WTC11 (cell line): Measurements from ENCODE around the gene ZFP92. TPM values are rescaled to one million over a fixed set of nuclear protein-coding genes. Genes with fewer than 3 reads are reported as not detected.

Experiments
- ATAC-seq: fragments of 200-7000 bp; cut with Tn5 transposase; 2 replicates; pipeline ENCODE4 v1.10.0; 2021; ENCODE audit warnings: mild to moderate bottlenecking, moderate library complexity
- CTCF ChIA-PET: fragments of 300-600 bp; sonication (Branson Sonifier 250); formaldehyde crosslinking; loops from one replicate; lab custom pipeline; 2021; ENCODE audit warnings: antibody characterized with exemption; lab: Charles Lee
- POLR2A ChIA-PET: fragments of 350-600 bp; sonication (Branson Sonifier 250); formaldehyde crosslinking; loops from one replicate; lab custom pipeline; 2021; ENCODE audit warnings: antibody characterized with exemption; lab: Charles Lee
- DNase-seq: peaks from one replicate; pipeline ENCODE4 v3.0.0; 2021; ENCODE audit warnings: low spot score
- H3K27ac Mint-ChIP-seq: 2 replicates; pipeline ENCODE4 v1.8.0; 2021; ENCODE audit warnings: mixed read lengths
- H3K27me3 Mint-ChIP-seq: 2 replicates; pipeline ENCODE4 v1.8.0; 2021; ENCODE audit warnings: low read depth, mild to moderate bottlenecking, moderate library complexity, mixed read lengths
- H3K36me3 Mint-ChIP-seq: 2 replicates; pipeline ENCODE4 v1.8.0; 2021; ENCODE audit warnings: mixed read lengths
- H3K4me1 Mint-ChIP-seq: 2 replicates; pipeline ENCODE4 v1.8.0; 2022; ENCODE audit warnings: mixed read lengths
- H3K4me3 Mint-ChIP-seq: 2 replicates; pipeline ENCODE4 v1.8.0; 2021; ENCODE audit warnings: mild to moderate bottlenecking, moderate library complexity, mixed read lengths
- H3K9me3 Mint-ChIP-seq: 2 replicates; pipeline ENCODE4 v1.8.0; 2021; ENCODE audit warnings: mixed read lengths
- ATF1 ChIP-seq: sonication (generic); formaldehyde crosslinking; IDR thresholded peaks from 2 replicates; pipeline ENCODE4 v1.8.1; 2023; ENCODE audit warnings: mild to moderate bottlenecking, moderate library complexity, missing genetic modification reagents
- CBFB ChIP-seq: sonication (generic); formaldehyde crosslinking; IDR thresholded peaks from 2 replicates; pipeline ENCODE4 v1.8.1; 2022; ENCODE audit warnings: mild to moderate bottlenecking, low read depth, missing genetic modification reagents
- EMX1 ChIP-seq: fragments of 250-450 bp; sonication (Bioruptor Pico); IDR thresholded peaks from 2 replicates; pipeline ENCODE4 v1.8.0; 2021; ENCODE audit warnings: mild to moderate bottlenecking
- FOXJ3 ChIP-seq: sonication (generic); formaldehyde crosslinking; IDR thresholded peaks from 2 replicates; pipeline ENCODE4 v1.9.0; 2021; ENCODE audit warnings: missing genetic modification reagents, mild to moderate bottlenecking, borderline replicate concordance
- GRHL2 ChIP-seq: fragments of 250-450 bp; sonication (Bioruptor Pico); IDR thresholded peaks from 2 replicates; pipeline ENCODE4 v1.8.0; 2022; ENCODE audit warnings: mild to moderate bottlenecking, moderate library complexity; ENCODE audit not compliant: insufficient replicate concordance, severe bottlenecking
- HMGXB4 ChIP-seq: sonication (generic); formaldehyde crosslinking; IDR thresholded peaks from 2 replicates; pipeline ENCODE4 v1.8.1; 2023; ENCODE audit warnings: mild to moderate bottlenecking, moderate library complexity, missing genetic modification reagents
- IRF2 ChIP-seq: sonication (generic); formaldehyde crosslinking; IDR thresholded peaks from 2 replicates; pipeline ENCODE4 v1.8.0; 2022; ENCODE audit warnings: low read depth, missing genetic modification reagents, borderline replicate concordance
- JUN ChIP-seq: sonication (generic); formaldehyde crosslinking; IDR thresholded peaks from 2 replicates; pipeline ENCODE4 v1.8.0; 2023; ENCODE audit warnings: mild to moderate bottlenecking, missing genetic modification reagents
- MXD4 ChIP-seq: fragments of 250-450 bp; sonication (Bioruptor Pico); IDR thresholded peaks from 2 replicates; pipeline ENCODE4 v1.8.0; 2021; ENCODE audit warnings: mild to moderate bottlenecking, moderate library complexity, borderline replicate concordance
- NR1H2 ChIP-seq: sonication (generic); formaldehyde crosslinking; IDR thresholded peaks from 2 replicates; pipeline ENCODE4 v1.9.0; 2021; ENCODE audit warnings: mild to moderate bottlenecking, moderate library complexity, missing genetic modification reagents
- PRRX2 ChIP-seq: fragments of 250-450 bp; sonication (Bioruptor Pico); IDR thresholded peaks from 2 replicates; pipeline ENCODE4 v1.8.0; 2021; ENCODE audit warnings: mild to moderate bottlenecking
- RORB ChIP-seq: fragments of 250-450 bp; sonication (Bioruptor Pico); IDR thresholded peaks from 2 replicates; pipeline ENCODE4 v1.9.0; 2021; ENCODE audit warnings: mild to moderate bottlenecking
- SOX15 ChIP-seq: fragments of 250-450 bp; sonication (Bioruptor Pico); IDR thresholded peaks from 2 replicates; pipeline ENCODE4 v1.9.0; 2021; ENCODE audit warnings: mild to moderate bottlenecking
- SP1 ChIP-seq: sonication (generic); formaldehyde crosslinking; conservative IDR thresholded peaks from 2 replicates; pipeline ENCODE4 v1.8.1; 2022; ENCODE audit warnings: missing genetic modification reagents
- TCF7 ChIP-seq: sonication (generic); formaldehyde crosslinking; IDR thresholded peaks from 2 replicates; pipeline ENCODE4 v1.8.0; 2022; ENCODE audit warnings: mild to moderate bottlenecking, low read depth, missing genetic modification reagents, moderate library complexity
- TEAD4 ChIP-seq: sonication (generic); formaldehyde crosslinking; IDR thresholded peaks from 2 replicates; pipeline ENCODE4 v1.8.0; 2022; ENCODE audit warnings: mild to moderate bottlenecking, missing genetic modification reagents
- ZBTB43 ChIP-seq: sonication (generic); formaldehyde crosslinking; IDR thresholded peaks from 2 replicates; pipeline ENCODE4 v1.8.1; 2023; ENCODE audit warnings: mild to moderate bottlenecking, missing genetic modification reagents
- ZNF671 ChIP-seq: fragments of 250-450 bp; sonication (Bioruptor Pico); IDR thresholded peaks from 2 replicates; pipeline ENCODE4 v1.8.0; 2021; ENCODE audit warnings: mild to moderate bottlenecking
- ZSCAN18 ChIP-seq: fragments of 250-450 bp; sonication (Bioruptor Pico); IDR thresholded peaks from 2 replicates; pipeline ENCODE4 v2.1.2; 2022; ENCODE audit warnings: mild to moderate bottlenecking, moderate library complexity
- total RNA-seq: library from RNA; stranded (reverse); gene quantifications from 3 replicates; pipeline ENCODE4 v1.2.3, GENCODE V29; 2021
- TF ChIP-seq, protein P1 (sequence below): sonication (generic); formaldehyde crosslinking; conservative IDR thresholded peaks from 2 replicates; pipeline ENCODE4 v1.8.1; 2022; ENCODE audit warnings: mild to moderate bottlenecking, missing genetic modification reagents
- TF ChIP-seq, protein P2 (sequence below): sonication (generic); formaldehyde crosslinking; IDR thresholded peaks from 2 replicates; pipeline ENCODE4 v1.8.1; 2023; ENCODE audit warnings: mild to moderate bottlenecking, missing genetic modification reagents

Gene ZFP92
- total RNA-seq, 1 experiment from 2014 or later: 0.31 TPM

DNA sequence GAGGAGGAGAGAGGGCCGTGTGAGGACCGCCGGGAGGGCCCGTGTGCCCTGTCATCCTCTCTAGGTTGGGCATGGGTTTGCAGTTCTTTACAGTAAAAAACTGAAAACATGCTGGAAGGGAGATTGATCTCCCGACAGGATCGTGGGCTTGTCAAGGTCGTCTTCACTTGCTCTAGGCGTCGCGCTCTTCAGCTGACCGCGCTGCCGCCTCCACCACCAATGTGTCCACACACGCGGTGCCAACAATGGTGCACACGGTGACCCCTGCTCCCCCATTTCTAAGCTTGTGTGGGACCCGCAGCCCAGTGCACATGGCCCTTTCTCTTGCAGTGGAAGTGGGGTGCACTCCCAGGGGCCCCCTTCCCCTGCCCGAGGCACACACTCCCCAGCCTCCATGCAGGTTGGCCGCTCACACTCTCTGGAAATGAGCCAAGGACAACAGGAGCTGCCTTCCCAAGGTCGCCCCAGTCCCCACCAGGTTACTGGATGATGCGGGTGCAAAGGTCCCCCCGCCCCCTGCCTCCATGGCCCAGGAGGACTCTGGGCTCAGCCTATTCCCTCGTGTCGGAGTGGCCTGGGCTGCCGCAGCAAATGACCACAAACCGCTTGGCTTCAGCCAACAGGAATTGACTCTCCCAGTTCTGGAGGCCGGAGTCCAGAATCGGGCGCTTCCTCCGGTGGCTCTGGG, 1.7 kb upstream of the ZFP92 start:
- ATAC-seq (no peak), DNase-seq (no peak)
- Mint-ChIP-seq H3K4me1 (peaks cover 8% of the 10 kb centered on the region), H3K9me3 (no peaks in the 10 kb centered on the region), H3K4me3 (no peak overlapping the region), H3K27me3 (peaks cover 19% of the 10 kb centered on the region), H3K36me3 (no peaks in the 10 kb centered on the region), H3K27ac (no peak overlapping the region)
- ChIA-PET CTCF (no interaction called here), POLR2A (no interaction called here)
- TF ChIP-seq ZBTB43 (CRISPR knock-in tag) (no peak), HMGXB4 (no peak), JUN (CRISPR knock-in tag) (no peak), PRRX2 (CRISPR knock-in tag) (no peak), TCF7 (CRISPR knock-in tag) (no peak), ZNF671 (CRISPR knock-in tag) (no peak), FOXJ3 (CRISPR knock-in tag) (no peak), SP1 (CRISPR knock-in tag) (no peak), ATF1 (CRISPR knock-in tag) (no peak), RORB (CRISPR knock-in tag) (no peak), SOX15 (CRISPR knock-in tag) (no peak), MXD4 (CRISPR knock-in tag) (no peak), GRHL2 (CRISPR knock-in tag) (no peak)
- TF ChIP-seq, protein P1, sequence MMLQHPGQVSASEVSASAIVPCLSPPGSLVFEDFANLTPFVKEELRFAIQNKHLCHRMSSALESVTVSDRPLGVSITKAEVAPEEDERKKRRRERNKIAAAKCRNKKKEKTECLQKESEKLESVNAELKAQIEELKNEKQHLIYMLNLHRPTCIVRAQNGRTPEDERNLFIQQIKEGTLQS (CRISPR knock-in tag): no peak

DNA sequence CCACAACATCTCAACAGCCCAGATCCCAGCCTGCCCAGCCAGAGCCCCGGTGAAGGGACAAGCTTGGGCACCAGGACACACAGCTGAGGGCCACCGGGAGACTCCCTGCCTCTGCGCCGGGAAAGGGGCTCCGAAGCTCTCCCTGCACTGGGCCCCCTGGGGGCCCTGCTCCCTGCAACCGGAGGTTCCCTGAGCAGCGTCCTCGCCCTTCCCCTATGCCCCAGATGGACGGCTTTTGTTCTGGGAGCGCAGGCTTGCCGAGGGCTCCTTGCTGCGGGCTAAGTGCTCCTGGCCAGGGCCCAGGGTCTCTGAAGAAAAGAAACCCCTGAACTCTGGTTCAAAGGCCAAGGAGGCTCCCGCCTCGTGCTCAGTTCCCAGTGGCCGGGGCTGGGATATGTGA, 899 bp upstream of the ZFP92 start:
- Mint-ChIP-seq H3K9me3 (no peaks in the 10 kb centered on the region), H3K4me1 (peaks cover 8% of the 10 kb centered on the region), H3K27me3 (peaks cover 19% of the 10 kb centered on the region), H3K36me3 (no peaks in the 10 kb centered on the region), H3K27ac (no peak overlapping the region), H3K4me3 (peak overlapping the region; percentile 59)
- CTCF ChIA-PET: no interaction called here
- POLR2A ChIA-PET: no interaction called here
- ATAC-seq (no peak), DNase-seq (no peak)
- TF ChIP-seq HMGXB4 (no peak), ZSCAN18 (no peak), TEAD4 (CRISPR knock-in tag) (no peak), EMX1 (CRISPR knock-in tag) (no peak), ZBTB43 (CRISPR knock-in tag) (no peak), NR1H2 (no peak), SP1 (CRISPR knock-in tag) (no peak), CBFB (CRISPR knock-in tag) (no peak), IRF2 (CRISPR knock-in tag) (no peak)
- TF ChIP-seq, protein P2, sequence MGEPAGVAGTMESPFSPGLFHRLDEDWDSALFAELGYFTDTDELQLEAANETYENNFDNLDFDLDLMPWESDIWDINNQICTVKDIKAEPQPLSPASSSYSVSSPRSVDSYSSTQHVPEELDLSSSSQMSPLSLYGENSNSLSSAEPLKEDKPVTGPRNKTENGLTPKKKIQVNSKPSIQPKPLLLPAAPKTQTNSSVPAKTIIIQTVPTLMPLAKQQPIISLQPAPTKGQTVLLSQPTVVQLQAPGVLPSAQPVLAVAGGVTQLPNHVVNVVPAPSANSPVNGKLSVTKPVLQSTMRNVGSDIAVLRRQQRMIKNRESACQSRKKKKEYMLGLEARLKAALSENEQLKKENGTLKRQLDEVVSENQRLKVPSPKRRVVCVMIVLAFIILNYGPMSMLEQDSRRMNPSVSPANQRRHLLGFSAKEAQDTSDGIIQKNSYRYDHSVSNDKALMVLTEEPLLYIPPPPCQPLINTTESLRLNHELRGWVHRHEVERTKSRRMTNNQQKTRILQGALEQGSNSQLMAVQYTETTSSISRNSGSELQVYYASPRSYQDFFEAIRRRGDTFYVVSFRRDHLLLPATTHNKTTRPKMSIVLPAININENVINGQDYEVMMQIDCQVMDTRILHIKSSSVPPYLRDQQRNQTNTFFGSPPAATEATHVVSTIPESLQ: no peak
